GM12873 (cell line): ENCODE measurements around the gene ANK3.

Experiments used
- CTCF ChIP-seq: IDR thresholded peaks from 2 replicates; pipeline ENCODE4 v1.5.1; 2012; ENCODE audit warnings: low read depth, mild to moderate bottlenecking, moderate library complexity, low read length, control low read depth; ENCODE audit not compliant: insufficient read depth; ENCODE audit errors: missing control alignments

Gene ANK3

DNA sequence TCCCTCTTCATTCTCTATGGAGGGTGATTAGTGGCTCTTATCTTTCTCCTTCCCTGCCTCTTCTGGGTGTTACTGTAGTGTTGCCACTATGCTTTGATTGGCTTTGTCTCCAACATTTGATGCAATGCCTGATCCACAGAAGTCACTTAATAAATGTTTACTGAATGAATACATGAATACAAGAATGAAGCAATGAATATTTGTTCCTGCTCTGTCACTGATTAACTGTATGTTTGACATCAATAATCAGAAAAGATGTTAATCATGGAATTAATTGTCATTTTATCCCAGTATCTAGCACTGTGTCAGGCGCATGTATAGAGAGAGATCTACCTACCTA is 4.3 kb downstream of the ANK3 start:
- TF ChIP-seq CTCF = no peak

- no peak for TF ChIP-seq CTCF
These were observed 4.8 kb downstream of the ANK3 start for GRCh38 chr10:60384708-60385398.

DNA sequence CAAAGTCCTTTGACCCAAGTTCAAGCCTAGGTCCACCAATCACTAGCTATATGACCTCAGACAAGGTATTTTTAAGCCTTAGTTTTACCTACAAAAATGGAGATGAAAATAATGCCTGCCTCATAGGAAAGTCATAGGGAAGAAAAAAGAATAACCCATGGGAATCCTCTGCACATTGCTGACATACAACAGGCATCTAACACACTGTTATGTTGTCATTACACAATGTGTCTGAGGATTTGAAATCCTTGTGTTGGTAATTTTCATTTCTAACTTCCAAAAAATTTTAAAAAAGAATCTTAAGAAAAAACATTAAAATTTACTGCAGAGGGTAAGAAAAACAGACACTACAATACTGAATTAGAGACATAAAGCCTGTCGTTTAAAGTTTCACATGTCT is 5.7 kb downstream of the ANK3 start:
- no peak for TF ChIP-seq CTCF

GRCh38 chr10:60382946-60383681 is 6.6 kb downstream of the ANK3 start:
- no peak for TF ChIP-seq CTCF

GRCh38 chr10:60380781-60381180 is 8.9 kb downstream of the ANK3 start:
- TF ChIP-seq CTCF = no peak

GRCh38 chr10:60377955-60378354 is 11.7 kb downstream of the ANK3 start:
- no peak for TF ChIP-seq CTCF

GRCh38 chr10:60377042-60377352 is 12.7 kb downstream of the ANK3 start:
- TF ChIP-seq CTCF = no peak
